ENCODE results near the gene CCDC88B.
"Not testable (repeated sequence)": the region's sequence is repeated elsewhere in the genome, so short reads cannot be mapped to it uniquely, and the experiment has no call there.

The CCDC88B gene

GRCh38 chr11:64321026-64321425 lies 19.0 kb upstream of the CCDC88B start:
- no peak for DNase-seq

- DNase-seq = no peak
These were observed 18.5 kb upstream of the CCDC88B start for GRCh38 chr11:64321533-64321932.

GRCh38 chr11:64322925-64323260 lies 17.1 kb upstream of the CCDC88B start:
- DNase-seq = no peak

GRCh38 chr11:64323373-64323772 lies 16.6 kb upstream of the CCDC88B start:
- no peak for DNase-seq

- DNase-seq = not testable (repeated sequence)
These were observed 16.0 kb upstream of the CCDC88B start for GRCh38 chr11:64323984-64324383.

- DNase-seq = no peak
These were observed 15.1 kb upstream of the CCDC88B start for GRCh38 chr11:64324692-64325469.

GRCh38 chr11:64327375-64327774 lies 12.6 kb upstream of the CCDC88B start:
- DNase-seq = no peak

- no peak for DNase-seq
These were observed 12.0 kb upstream of the CCDC88B start for GRCh38 chr11:64327993-64328392.

GRCh38 chr11:64330888-64331287 lies 9.1 kb upstream of the CCDC88B start:
- no peak for DNase-seq

- peak; percentile 74 for DNase-seq
These were observed 8.2 kb upstream of the CCDC88B start for GRCh38 chr11:64331569-64332371.

GRCh38 chr11:64333556-64333955 lies 6.4 kb upstream of the CCDC88B start:
- DNase-seq = no peak

- no peak for DNase-seq
These were observed 5.0 kb upstream of the CCDC88B start for GRCh38 chr11:64334764-64335735.

- no peak for DNase-seq
These were observed 2.3 kb upstream of the CCDC88B start for GRCh38 chr11:64337538-64338249.

GRCh38 chr11:64338716-64339115 lies 1.3 kb upstream of the CCDC88B start:
- DNase-seq = no peak

- no peak for DNase-seq
These were observed 718 bp upstream of the CCDC88B start for GRCh38 chr11:64339286-64339685.

GRCh38 chr11:64340671-64341335 lies 799 bp downstream of the CCDC88B start:
- DNase-seq = peak; percentile 76

- DNase-seq = no peak
These were observed 1.4 kb downstream of the CCDC88B start for GRCh38 chr11:64341429-64341828.

- peak; percentile 92 for DNase-seq
These were observed 2.1 kb downstream of the CCDC88B start for GRCh38 chr11:64341851-64342791.

GRCh38 chr11:64342869-64343745 lies 3.1 kb downstream of the CCDC88B start:
- DNase-seq = no peak
